ENCODE data around the gene NOS1AP.

DNA sequence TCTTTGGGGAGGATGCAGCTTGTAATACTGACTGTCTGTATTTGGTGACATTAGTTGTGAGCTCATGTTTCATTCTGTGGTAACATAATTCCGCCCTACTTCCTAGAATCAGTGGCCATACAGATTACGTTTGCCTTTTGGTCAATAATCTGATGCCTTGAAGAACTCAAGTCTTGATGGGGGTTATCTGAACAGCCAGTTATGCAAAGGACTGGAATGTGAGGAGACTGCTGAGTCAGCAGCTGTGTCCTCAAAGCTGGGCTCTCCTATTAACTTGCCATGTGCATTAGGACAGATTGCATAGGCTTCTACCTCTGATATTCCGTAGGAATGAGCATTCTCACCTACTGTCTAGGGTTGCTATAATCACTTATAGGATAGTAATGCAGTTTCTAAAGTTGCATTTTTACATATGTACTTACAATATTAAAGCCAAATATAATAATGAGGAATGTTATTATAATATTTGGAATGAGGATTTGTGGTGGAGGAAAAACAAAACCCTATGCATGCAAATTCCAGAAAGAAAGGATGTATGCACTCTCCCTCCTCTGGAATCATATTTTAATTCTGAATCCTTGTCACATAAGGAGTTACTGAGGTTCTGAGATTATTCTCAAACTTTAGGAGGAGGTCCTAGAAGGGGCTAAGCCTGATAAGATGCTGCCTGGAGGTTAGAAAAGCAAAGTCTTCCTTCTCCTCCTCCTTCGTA, 116.0 kb downstream of the NOS1AP start:
- TF ChIP-seq POLR2AphosphoS5 (IDR thresholded peaks at IDR 0.05; ENCODE audit: low read depth, low read length) (no peak), TAF1 (IDR thresholded peaks at IDR 0.05; ENCODE audit: low read depth, low read length) (no peak), POLR2A (IDR thresholded peaks at IDR 0.05; ENCODE audit: low read depth, low read length) (no peak)
